ENCODE results near the gene PHYKPL. TPM values are rescaled to one million over a fixed set of nuclear protein-coding genes. Genes with fewer than 3 reads are reported as not detected.

The PHYKPL gene
- total RNA-seq, 1 experiment from 2014 or later, result 41.7 TPM

GRCh38 chr5:178259623-178260536 is 27.3 kb upstream of the PHYKPL start:
- ATAC-seq (no peak), DNase-seq (ENCODE audit: low spot score) (no peak)
- no peaks in the 10 kb centered on the region for H3K4me1 Mint-ChIP-seq
- H3K27me3 Mint-ChIP-seq (ENCODE audit: low read depth), result peaks cover 5% of the 10 kb centered on the region; the same call in 1 of the 2 replicates
- no peaks in the 10 kb centered on the region; the same call in 1 of the 2 replicates for H3K36me3 Mint-ChIP-seq
- POLR2A ChIA-PET, result no interaction called here
- no peak overlapping the region for H3K4me3 Mint-ChIP-seq
- H3K27ac Mint-ChIP-seq, result no peak overlapping the region
- CTCF ChIA-PET, result interaction anchor here (0.7 to 1.1 kb wide), 3 partner anchors 11 to 330 kb away, joined by 3 to 6 read pairs (median 4); partner anchors contain the start of gene COL23A1
- peaks cover 10% of the 10 kb centered on the region for H3K9me3 Mint-ChIP-seq
- TF ChIP-seq JUN (CRISPR knock-in tag; IDR thresholded peaks at IDR 0.05), result no peak
- no peak for TF ChIP-seq ZNF317 (CRISPR knock-in tag; IDR thresholded peaks at IDR 0.05; ENCODE audit: borderline replicate concordance, low read depth)
- TF ChIP-seq USF2 (CRISPR knock-in tag; IDR thresholded peaks at IDR 0.05), result no peak
- TF ChIP-seq GTF2I (CRISPR knock-in tag; conservative IDR thresholded peaks at IDR 0.05), result no peak
- no peak for TF ChIP-seq JAZF1 (CRISPR knock-in tag; IDR thresholded peaks at IDR 0.05)
- no peak for TF ChIP-seq PRDM15 (CRISPR knock-in tag; IDR thresholded peaks at IDR 0.05)
- no peak for TF ChIP-seq NFATC4 (CRISPR knock-in tag; IDR thresholded peaks at IDR 0.05)
- no peak for TF ChIP-seq TEAD1 (CRISPR knock-in tag; IDR thresholded peaks at IDR 0.05)
- TF ChIP-seq ZNF416 (CRISPR knock-in tag; IDR thresholded peaks at IDR 0.05), result no peak
- no peak for TF ChIP-seq ZNF121 (CRISPR knock-in tag; IDR thresholded peaks at IDR 0.05)
- no peak for TF ChIP-seq ZNF232 (CRISPR knock-in tag; IDR thresholded peaks at IDR 0.05)

GRCh38 chr5:178257650-178258049 is 25.0 kb upstream of the PHYKPL start:
- H3K4me1 Mint-ChIP-seq, result no peaks in the 10 kb centered on the region
- no peak overlapping the region for H3K4me3 Mint-ChIP-seq
- H3K27me3 Mint-ChIP-seq (ENCODE audit: low read depth), result no peaks in the 10 kb centered on the region; the same call in 1 of the 2 replicates
- H3K27ac Mint-ChIP-seq, result no peak overlapping the region
- DNase-seq (ENCODE audit: low spot score) (no peak), ATAC-seq (no peak)
- H3K9me3 Mint-ChIP-seq, result no peaks in the 10 kb centered on the region
- CTCF ChIA-PET, result no interaction called here
- no peaks in the 10 kb centered on the region for H3K36me3 Mint-ChIP-seq
- POLR2A ChIA-PET, result no interaction called here
- no peak for TF ChIP-seq STAT6 (CRISPR knock-in tag; conservative IDR thresholded peaks at IDR 0.05; ENCODE audit: low read depth)
- no peak for TF ChIP-seq PREB (CRISPR knock-in tag; IDR thresholded peaks at IDR 0.05; ENCODE audit: borderline replicate concordance)
- no peak for TF ChIP-seq NFATC4 (CRISPR knock-in tag; IDR thresholded peaks at IDR 0.05)
- TF ChIP-seq HMGA2 (CRISPR knock-in tag; IDR thresholded peaks at IDR 0.05), result no peak
- TF ChIP-seq AFF4 (CRISPR knock-in tag; IDR thresholded peaks at IDR 0.05; ENCODE audit: borderline replicate concordance), result no peak
- TF ChIP-seq CDX4 (CRISPR knock-in tag; IDR thresholded peaks at IDR 0.05; ENCODE audit: borderline replicate concordance), result no peak
- TF ChIP-seq MLX (CRISPR knock-in tag; IDR thresholded peaks at IDR 0.05), result no peak
- TF ChIP-seq ELF4 (CRISPR knock-in tag; IDR thresholded peaks at IDR 0.05; ENCODE audit: low read depth), result no peak
- TF ChIP-seq NFE2L1 (CRISPR knock-in tag; IDR thresholded peaks at IDR 0.05), result no peak

Measured in WTC11 (cell line).